Glutamatergic neuron (in vitro differentiated cells): Measurements from ENCODE around the gene PTPRF. TPM values are rescaled to one million over a fixed set of nuclear protein-coding genes. Genes with fewer than 3 reads are reported as not detected.

Experiments used
- DNase-seq: peaks from one replicate; pipeline ENCODE4 v3.0.0; 2022
- H3K27ac Mint-ChIP-seq: one replicate; pipeline ENCODE4 v1.8.0; 2020; ENCODE audit warnings: mild to moderate bottlenecking, mixed read lengths, inconsistent platforms; ENCODE audit not compliant: unreplicated experiment
- H3K27me3 Mint-ChIP-seq: one replicate; pipeline ENCODE4 v1.8.0; 2020; ENCODE audit warnings: mild to moderate bottlenecking, moderate library complexity, mixed read lengths, inconsistent platforms; ENCODE audit not compliant: unreplicated experiment
- H3K36me3 Mint-ChIP-seq: one replicate; pipeline ENCODE4 v1.8.0; 2020; ENCODE audit warnings: mild to moderate bottlenecking, mixed read lengths, inconsistent platforms; ENCODE audit not compliant: unreplicated experiment
- H3K4me1 Mint-ChIP-seq: one replicate; pipeline ENCODE4 v1.8.0; 2020; ENCODE audit warnings: mild to moderate bottlenecking, low read depth, mixed read lengths, inconsistent platforms; ENCODE audit not compliant: unreplicated experiment
- H3K4me3 Mint-ChIP-seq: one replicate; pipeline ENCODE4 v1.8.0; 2020; ENCODE audit warnings: mild to moderate bottlenecking, mixed read lengths, inconsistent platforms; ENCODE audit not compliant: unreplicated experiment
- H3K9me3 Mint-ChIP-seq: one replicate; pipeline ENCODE4 v1.8.0; 2020; ENCODE audit warnings: mild to moderate bottlenecking, moderate library complexity, mixed read lengths, inconsistent platforms; ENCODE audit not compliant: unreplicated experiment
- total RNA-seq: library from RNA; stranded (reverse); fragmentation: NEBNext Ultra II Directional; extraction: Animal tissue kit (Norgen Biotek cat#: 25700); gene quantifications from one replicate; pipeline ENCODE4 v1.2.1, GENCODE V29; 2021; ENCODE audit not compliant: unreplicated experiment
- TF ChIP-seq, protein P1 (sequence below): fragments of 200-600 bp; sonication (generic); IDR thresholded peaks from one replicate; pipeline ENCODE4 v1.5.0; 2021; ENCODE audit not compliant: partially characterized antibody, unreplicated experiment

PTPRF gene
- total RNA-seq, 1 donor from 2014 or later: 171 TPM

- H3K27me3 Mint-ChIP-seq: peaks cover 4% of the 10 kb centered on the region
- H3K27ac Mint-ChIP-seq: no peak overlapping the region
- TF ChIP-seq, protein P1, sequence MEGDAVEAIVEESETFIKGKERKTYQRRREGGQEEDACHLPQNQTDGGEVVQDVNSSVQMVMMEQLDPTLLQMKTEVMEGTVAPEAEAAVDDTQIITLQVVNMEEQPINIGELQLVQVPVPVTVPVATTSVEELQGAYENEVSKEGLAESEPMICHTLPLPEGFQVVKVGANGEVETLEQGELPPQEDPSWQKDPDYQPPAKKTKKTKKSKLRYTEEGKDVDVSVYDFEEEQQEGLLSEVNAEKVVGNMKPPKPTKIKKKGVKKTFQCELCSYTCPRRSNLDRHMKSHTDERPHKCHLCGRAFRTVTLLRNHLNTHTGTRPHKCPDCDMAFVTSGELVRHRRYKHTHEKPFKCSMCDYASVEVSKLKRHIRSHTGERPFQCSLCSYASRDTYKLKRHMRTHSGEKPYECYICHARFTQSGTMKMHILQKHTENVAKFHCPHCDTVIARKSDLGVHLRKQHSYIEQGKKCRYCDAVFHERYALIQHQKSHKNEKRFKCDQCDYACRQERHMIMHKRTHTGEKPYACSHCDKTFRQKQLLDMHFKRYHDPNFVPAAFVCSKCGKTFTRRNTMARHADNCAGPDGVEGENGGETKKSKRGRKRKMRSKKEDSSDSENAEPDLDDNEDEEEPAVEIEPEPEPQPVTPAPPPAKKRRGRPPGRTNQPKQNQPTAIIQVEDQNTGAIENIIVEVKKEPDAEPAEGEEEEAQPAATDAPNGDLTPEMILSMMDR: no peak
- H3K4me1 Mint-ChIP-seq: peaks cover 3% of the 10 kb centered on the region
- H3K9me3 Mint-ChIP-seq: peaks cover 1% of the 10 kb centered on the region
- no peak for DNase-seq
- H3K4me3 Mint-ChIP-seq: no peak overlapping the region
- peaks cover 8% of the 10 kb centered on the region for H3K36me3 Mint-ChIP-seq
Observed at GRCh38 chr1:43509007-43509739, 21.5 kb upstream of the PTPRF start.

DNA sequence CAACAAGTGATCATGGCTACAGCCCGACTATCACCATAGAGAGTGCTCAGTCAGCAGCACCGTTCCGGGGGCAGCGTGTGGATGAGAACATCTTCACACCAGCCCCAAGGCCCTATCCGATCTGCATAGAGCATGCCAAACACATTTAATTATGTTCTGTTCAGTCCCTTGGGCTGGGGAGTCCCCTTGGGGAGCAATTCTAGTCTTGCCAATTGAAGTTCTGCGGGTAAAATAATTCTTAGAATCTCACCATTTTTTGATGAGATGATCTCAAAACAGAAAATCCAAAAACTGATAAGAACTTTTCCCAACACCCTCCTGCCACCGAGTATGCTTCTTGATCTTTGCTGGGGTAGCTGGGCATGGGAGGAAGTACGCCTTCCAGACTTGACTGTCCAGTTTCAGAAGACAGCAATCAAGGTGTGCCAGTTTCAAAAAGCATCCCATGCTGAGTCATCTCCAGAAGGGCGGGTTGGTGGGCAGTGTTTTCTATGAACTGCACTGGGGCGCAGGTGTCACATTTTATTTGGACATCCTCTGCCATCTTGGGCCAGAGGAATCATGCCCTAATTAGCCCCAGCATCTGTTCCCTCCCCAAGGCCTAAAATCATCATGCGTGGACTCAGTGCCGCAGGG lies 20.8 kb upstream of the PTPRF start:
- Mint-ChIP-seq H3K36me3 (peaks cover 8% of the 10 kb centered on the region), H3K9me3 (peaks cover 1% of the 10 kb centered on the region), H3K4me3 (no peak overlapping the region), H3K4me1 (peaks cover 3% of the 10 kb centered on the region), H3K27ac (no peak overlapping the region), H3K27me3 (peaks cover 4% of the 10 kb centered on the region)
- TF ChIP-seq, protein P1: no peak
- no peak for DNase-seq

- no peak for DNase-seq
- H3K4me3 Mint-ChIP-seq: no peak overlapping the region
- peaks cover 8% of the 10 kb centered on the region for H3K36me3 Mint-ChIP-seq
- H3K27me3 Mint-ChIP-seq: peaks cover 4% of the 10 kb centered on the region
- H3K27ac Mint-ChIP-seq: no peak overlapping the region
- H3K9me3 Mint-ChIP-seq: peaks cover 1% of the 10 kb centered on the region
- TF ChIP-seq, protein P1: no peak
- peaks cover 3% of the 10 kb centered on the region for H3K4me1 Mint-ChIP-seq
Observed at GRCh38 chr1:43510621-43511020, 20.1 kb upstream of the PTPRF start.

- Mint-ChIP-seq H3K4me3 (no peak overlapping the region), H3K36me3 (peaks cover 8% of the 10 kb centered on the region), H3K27me3 (peaks cover 4% of the 10 kb centered on the region), H3K27ac (no peak overlapping the region), H3K9me3 (peaks cover 1% of the 10 kb centered on the region), H3K4me1 (peaks cover 3% of the 10 kb centered on the region)
- DNase-seq: no peak
- TF ChIP-seq, protein P1: no peak
Observed at GRCh38 chr1:43511394-43511793, 19.3 kb upstream of the PTPRF start.

GRCh38 chr1:43512133-43512532 lies 18.6 kb upstream of the PTPRF start:
- no peaks in the 10 kb centered on the region for H3K9me3 Mint-ChIP-seq
- no peak for DNase-seq
- TF ChIP-seq, protein P1: no peak
- no peak overlapping the region for H3K4me3 Mint-ChIP-seq
- H3K27ac Mint-ChIP-seq: no peak overlapping the region
- H3K36me3 Mint-ChIP-seq: peaks cover 8% of the 10 kb centered on the region
- peaks cover 3% of the 10 kb centered on the region for H3K4me1 Mint-ChIP-seq
- H3K27me3 Mint-ChIP-seq: peaks cover 2% of the 10 kb centered on the region
